ENCODE measurements around the gene PSMC6.

The PSMC6 gene

GRCh38 chr14:52693532-52693931 is 13.5 kb upstream of the PSMC6 start:
- Histone ChIP-seq H3K27me3 (ENCODE audit: control insufficient read depth, insufficient read depth, low read length) (peaks cover 4% of the 10 kb centered on the region), H3K9me3 (ENCODE audit: control insufficient read depth, insufficient read depth, low read length) (no peaks in the 10 kb centered on the region), H3K9ac (ENCODE audit: low read depth, low read length) (no peak overlapping the region), H3K36me3 (ENCODE audit: control insufficient read depth, insufficient read depth, low read length) (no peaks in the 10 kb centered on the region), H3K4me3 (ENCODE audit: low read depth, low read length) (no peak overlapping the region), H3K4me1 (ENCODE audit: control insufficient read depth, insufficient read depth, low read length) (no peaks in the 10 kb centered on the region)

GRCh38 chr14:52694761-52695480 is 12.1 kb upstream of the PSMC6 start:
- Histone ChIP-seq H3K36me3 (ENCODE audit: control insufficient read depth, insufficient read depth, low read length) (no peaks in the 10 kb centered on the region), H3K4me1 (ENCODE audit: control insufficient read depth, insufficient read depth, low read length) (no peaks in the 10 kb centered on the region), H3K9me3 (ENCODE audit: control insufficient read depth, insufficient read depth, low read length) (no peaks in the 10 kb centered on the region), H3K27me3 (ENCODE audit: control insufficient read depth, insufficient read depth, low read length) (peaks cover 4% of the 10 kb centered on the region), H3K9ac (ENCODE audit: low read depth, low read length) (peak overlapping the region; percentile 67), H3K4me3 (ENCODE audit: low read depth, low read length) (peak overlapping the region; percentile 89)

GRCh38 chr14:52695481-52696091 is 11.4 kb upstream of the PSMC6 start, which contains the start of gene ERO1A:
Gene ERO1A (minus strand): TSS chr14:52695558. CDS start chr14:52695481, 77 bp downstream.
- Histone ChIP-seq H3K9me3 (ENCODE audit: control insufficient read depth, insufficient read depth, low read length) (no peaks in the 10 kb centered on the region), H3K27me3 (ENCODE audit: control insufficient read depth, insufficient read depth, low read length) (peaks cover 4% of the 10 kb centered on the region), H3K4me1 (ENCODE audit: control insufficient read depth, insufficient read depth, low read length) (no peaks in the 10 kb centered on the region), H3K36me3 (ENCODE audit: control insufficient read depth, insufficient read depth, low read length) (no peaks in the 10 kb centered on the region), H3K9ac (ENCODE audit: low read depth, low read length) (peak within 1 kb of the TSS; percentile 67), H3K4me3 (ENCODE audit: low read depth, low read length) (peak within 1 kb of the TSS; percentile 89)

GRCh38 chr14:52700701-52701172 is 6.3 kb upstream of the PSMC6 start:
- no peak overlapping the region for H3K9ac ChIP-seq (ENCODE audit: low read depth, low read length)

GRCh38 chr14:52701223-52701622 is 5.8 kb upstream of the PSMC6 start:
- no peak overlapping the region for H3K9ac ChIP-seq (ENCODE audit: low read depth, low read length)
- H3K9me3 ChIP-seq (ENCODE audit: control insufficient read depth, insufficient read depth, low read length) = no peaks in the 10 kb centered on the region
- H3K4me3 ChIP-seq (ENCODE audit: low read depth, low read length) = no peak overlapping the region
- peaks cover under 1% of the 10 kb centered on the region for H3K4me1 ChIP-seq (ENCODE audit: control insufficient read depth, insufficient read depth, low read length)
- no peaks in the 10 kb centered on the region for H3K27me3 ChIP-seq (ENCODE audit: control insufficient read depth, insufficient read depth, low read length)
- H3K36me3 ChIP-seq (ENCODE audit: control insufficient read depth, insufficient read depth, low read length) = no peaks in the 10 kb centered on the region

More at GRCh38 chr14:52700701-52701172, 6.3 kb upstream of the PSMC6 start:
- Histone ChIP-seq H3K36me3 (ENCODE audit: control insufficient read depth, insufficient read depth, low read length) (no peaks in the 10 kb centered on the region), H3K9me3 (ENCODE audit: control insufficient read depth, insufficient read depth, low read length) (no peaks in the 10 kb centered on the region), H3K4me3 (ENCODE audit: low read depth, low read length) (no peak overlapping the region), H3K27me3 (ENCODE audit: control insufficient read depth, insufficient read depth, low read length) (no peaks in the 10 kb centered on the region), H3K4me1 (ENCODE audit: control insufficient read depth, insufficient read depth, low read length) (no peaks in the 10 kb centered on the region)

GRCh38 chr14:52703225-52703624 is 3.8 kb upstream of the PSMC6 start:
- no peaks in the 10 kb centered on the region for H3K36me3 ChIP-seq (ENCODE audit: control insufficient read depth, insufficient read depth, low read length)
- no peak overlapping the region for H3K9ac ChIP-seq (ENCODE audit: low read depth, low read length)
- H3K4me1 ChIP-seq (ENCODE audit: control insufficient read depth, insufficient read depth, low read length) = peaks cover 3% of the 10 kb centered on the region
- H3K4me3 ChIP-seq (ENCODE audit: low read depth, low read length) = no peak overlapping the region
- H3K9me3 ChIP-seq (ENCODE audit: control insufficient read depth, insufficient read depth, low read length) = no peaks in the 10 kb centered on the region
- no peaks in the 10 kb centered on the region for H3K27me3 ChIP-seq (ENCODE audit: control insufficient read depth, insufficient read depth, low read length)

GRCh38 chr14:52703664-52704063 is 3.3 kb upstream of the PSMC6 start:
- H3K9ac ChIP-seq (ENCODE audit: low read depth, low read length) = no peak overlapping the region

GRCh38 chr14:52706286-52706685 is 714 bp upstream of the PSMC6 start:
- no peaks in the 10 kb centered on the region for H3K27me3 ChIP-seq (ENCODE audit: control insufficient read depth, insufficient read depth, low read length)
- H3K9ac ChIP-seq (ENCODE audit: low read depth, low read length) = peak overlapping the region; percentile 51
- H3K4me1 ChIP-seq (ENCODE audit: control insufficient read depth, insufficient read depth, low read length) = peaks cover 3% of the 10 kb centered on the region
- H3K4me3 ChIP-seq (ENCODE audit: low read depth, low read length) = peak overlapping the region; percentile 98
- H3K36me3 ChIP-seq (ENCODE audit: control insufficient read depth, insufficient read depth, low read length) = peaks cover 6% of the 10 kb centered on the region
- H3K9me3 ChIP-seq (ENCODE audit: control insufficient read depth, insufficient read depth, low read length) = no peaks in the 10 kb centered on the region

More at GRCh38 chr14:52703664-52704063, 3.3 kb upstream of the PSMC6 start:
- no peaks in the 10 kb centered on the region for H3K27me3 ChIP-seq (ENCODE audit: control insufficient read depth, insufficient read depth, low read length)
- peaks cover 3% of the 10 kb centered on the region for H3K4me1 ChIP-seq (ENCODE audit: control insufficient read depth, insufficient read depth, low read length)
- no peaks in the 10 kb centered on the region for H3K9me3 ChIP-seq (ENCODE audit: control insufficient read depth, insufficient read depth, low read length)
- H3K36me3 ChIP-seq (ENCODE audit: control insufficient read depth, insufficient read depth, low read length) = peaks cover under 1% of the 10 kb centered on the region
- no peak overlapping the region for H3K4me3 ChIP-seq (ENCODE audit: low read depth, low read length)

GRCh38 chr14:52711666-52712065 is 4.7 kb downstream of the PSMC6 start:
- H3K9ac ChIP-seq (ENCODE audit: low read depth, low read length) = no peak overlapping the region
- H3K36me3 ChIP-seq (ENCODE audit: control insufficient read depth, insufficient read depth, low read length) = peaks cover 25% of the 10 kb centered on the region
- H3K9me3 ChIP-seq (ENCODE audit: control insufficient read depth, insufficient read depth, low read length) = no peaks in the 10 kb centered on the region
- no peaks in the 10 kb centered on the region for H3K27me3 ChIP-seq (ENCODE audit: control insufficient read depth, insufficient read depth, low read length)
- H3K4me1 ChIP-seq (ENCODE audit: control insufficient read depth, insufficient read depth, low read length) = no peaks in the 10 kb centered on the region
- H3K4me3 ChIP-seq (ENCODE audit: low read depth, low read length) = no peak overlapping the region

GRCh38 chr14:52716155-52716554 is 9.2 kb downstream of the PSMC6 start:
- Histone ChIP-seq H3K36me3 (ENCODE audit: control insufficient read depth, insufficient read depth, low read length) (peaks cover 25% of the 10 kb centered on the region), H3K27me3 (ENCODE audit: control insufficient read depth, insufficient read depth, low read length) (no peaks in the 10 kb centered on the region), H3K9me3 (ENCODE audit: control insufficient read depth, insufficient read depth, low read length) (no peaks in the 10 kb centered on the region), H3K4me3 (ENCODE audit: low read depth, low read length) (no peak overlapping the region), H3K9ac (ENCODE audit: low read depth, low read length) (no peak overlapping the region), H3K4me1 (ENCODE audit: control insufficient read depth, insufficient read depth, low read length) (no peaks in the 10 kb centered on the region)

GRCh38 chr14:52723514-52724359 is 16.7 kb downstream of the PSMC6 start:
- H3K4me3 ChIP-seq (ENCODE audit: low read depth, low read length) = no peak overlapping the region
- no peaks in the 10 kb centered on the region for H3K27me3 ChIP-seq (ENCODE audit: control insufficient read depth, insufficient read depth, low read length)
- H3K9me3 ChIP-seq (ENCODE audit: control insufficient read depth, insufficient read depth, low read length) = no peaks in the 10 kb centered on the region
- no peak overlapping the region for H3K9ac ChIP-seq (ENCODE audit: low read depth, low read length)
- peaks cover 24% of the 10 kb centered on the region for H3K36me3 ChIP-seq (ENCODE audit: control insufficient read depth, insufficient read depth, low read length)
- H3K4me1 ChIP-seq (ENCODE audit: control insufficient read depth, insufficient read depth, low read length) = no peaks in the 10 kb centered on the region

All from iPS-15b (cell line).